GM12873 (cell line): ENCODE results near the gene FGF5.

Source experiments
- TF ChIP-seq, protein P1 (sequence below): IDR thresholded peaks from 2 replicates; pipeline ENCODE4 v1.5.1; 2012; ENCODE audit warnings: low read depth, mild to moderate bottlenecking, moderate library complexity, low read length, control low read depth; ENCODE audit not compliant: insufficient read depth; ENCODE audit errors: missing control alignments

The FGF5 gene

DNA sequence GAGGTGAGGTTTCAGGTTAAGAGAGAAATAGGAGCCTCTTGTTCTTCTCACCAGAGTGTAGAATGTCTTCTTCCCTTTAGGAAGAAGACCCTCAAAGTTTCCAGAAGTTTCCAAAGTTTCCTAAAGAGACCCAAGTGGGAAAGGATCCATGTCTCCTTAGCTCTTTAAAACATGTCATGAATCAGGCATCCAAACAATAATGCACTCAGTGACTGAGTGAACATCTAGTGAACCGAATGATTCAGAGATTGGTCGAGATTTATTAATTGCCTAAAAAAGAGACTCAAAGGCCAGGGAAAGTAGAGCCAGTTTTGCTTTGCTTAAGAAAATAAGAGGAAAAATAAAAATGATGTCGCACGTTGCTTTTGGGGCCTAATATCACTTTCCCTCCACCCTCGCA, 29.4 kb downstream of the FGF5 start:
- TF ChIP-seq, protein P1, sequence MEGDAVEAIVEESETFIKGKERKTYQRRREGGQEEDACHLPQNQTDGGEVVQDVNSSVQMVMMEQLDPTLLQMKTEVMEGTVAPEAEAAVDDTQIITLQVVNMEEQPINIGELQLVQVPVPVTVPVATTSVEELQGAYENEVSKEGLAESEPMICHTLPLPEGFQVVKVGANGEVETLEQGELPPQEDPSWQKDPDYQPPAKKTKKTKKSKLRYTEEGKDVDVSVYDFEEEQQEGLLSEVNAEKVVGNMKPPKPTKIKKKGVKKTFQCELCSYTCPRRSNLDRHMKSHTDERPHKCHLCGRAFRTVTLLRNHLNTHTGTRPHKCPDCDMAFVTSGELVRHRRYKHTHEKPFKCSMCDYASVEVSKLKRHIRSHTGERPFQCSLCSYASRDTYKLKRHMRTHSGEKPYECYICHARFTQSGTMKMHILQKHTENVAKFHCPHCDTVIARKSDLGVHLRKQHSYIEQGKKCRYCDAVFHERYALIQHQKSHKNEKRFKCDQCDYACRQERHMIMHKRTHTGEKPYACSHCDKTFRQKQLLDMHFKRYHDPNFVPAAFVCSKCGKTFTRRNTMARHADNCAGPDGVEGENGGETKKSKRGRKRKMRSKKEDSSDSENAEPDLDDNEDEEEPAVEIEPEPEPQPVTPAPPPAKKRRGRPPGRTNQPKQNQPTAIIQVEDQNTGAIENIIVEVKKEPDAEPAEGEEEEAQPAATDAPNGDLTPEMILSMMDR, result no peak

DNA sequence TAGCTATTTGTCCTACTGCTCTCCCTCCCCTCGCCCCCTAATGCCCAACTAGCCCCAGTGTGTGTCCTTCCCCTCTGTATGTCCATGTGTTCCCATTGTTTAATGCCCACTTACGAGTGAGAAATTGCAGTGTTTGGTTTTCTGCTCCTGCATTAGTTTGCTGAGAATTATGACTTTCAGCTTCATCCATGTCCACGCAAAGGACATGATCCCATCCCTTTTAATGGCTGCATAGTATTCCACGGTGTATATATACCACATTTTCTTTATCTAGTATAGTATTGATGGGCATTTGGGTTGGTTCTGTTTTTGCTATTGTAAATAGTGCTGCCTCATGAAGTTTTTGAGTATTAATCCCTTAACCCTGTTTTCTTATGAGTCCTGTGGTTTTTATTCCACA, 35.4 kb downstream of the FGF5 start:
- TF ChIP-seq, protein P1, result no peak

DNA sequence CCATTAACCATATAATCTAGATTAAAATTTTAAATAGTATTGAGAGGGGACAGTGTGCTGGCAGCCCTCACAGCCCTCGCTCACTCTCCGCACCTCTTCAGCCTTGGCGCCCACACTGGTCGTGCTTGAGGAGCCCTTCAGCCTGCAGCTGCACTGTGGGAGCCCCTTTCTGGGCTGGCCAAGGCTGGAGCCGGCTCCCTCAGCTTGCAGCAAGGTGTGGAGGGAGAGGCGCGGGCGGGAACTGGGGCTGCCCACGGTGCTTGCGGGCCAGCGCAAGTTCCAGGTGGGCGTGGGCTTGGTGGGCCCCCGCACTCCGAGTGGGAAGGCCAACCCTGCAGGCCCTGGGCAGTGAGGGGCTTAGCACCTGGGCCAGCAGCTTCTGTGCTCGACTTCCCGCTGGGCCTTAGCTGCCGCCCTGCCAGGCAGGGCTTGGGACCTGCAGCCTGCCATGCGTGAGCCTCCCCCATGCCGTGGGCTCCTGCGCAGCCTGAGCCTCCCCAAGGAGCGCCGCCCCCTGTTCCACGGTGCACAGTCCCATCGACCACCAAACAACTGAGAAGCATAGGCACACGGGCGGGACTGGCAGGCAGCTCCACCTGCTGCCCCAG, 36.3 kb downstream of the FGF5 start:
- TF ChIP-seq, protein P1, result no peak

DNA sequence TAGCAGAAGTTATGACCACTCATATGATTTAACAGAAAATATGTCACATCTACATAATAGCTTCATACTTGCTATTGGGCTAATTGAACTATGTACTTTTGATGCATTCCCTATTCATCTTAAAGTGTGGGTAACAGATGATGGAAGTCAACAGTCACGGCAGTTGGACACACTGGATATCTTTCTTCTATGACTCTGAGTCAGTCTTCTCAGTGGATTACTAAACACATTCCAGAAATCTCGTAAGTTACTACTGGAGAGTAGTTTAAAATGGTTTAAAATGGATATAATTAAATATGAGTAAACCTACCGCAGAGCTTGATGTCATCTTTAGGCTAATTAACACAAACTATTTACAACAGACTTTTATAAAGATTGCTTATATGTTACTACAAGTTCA, 39.0 kb downstream of the FGF5 start:
- TF ChIP-seq, protein P1, result no peak

DNA sequence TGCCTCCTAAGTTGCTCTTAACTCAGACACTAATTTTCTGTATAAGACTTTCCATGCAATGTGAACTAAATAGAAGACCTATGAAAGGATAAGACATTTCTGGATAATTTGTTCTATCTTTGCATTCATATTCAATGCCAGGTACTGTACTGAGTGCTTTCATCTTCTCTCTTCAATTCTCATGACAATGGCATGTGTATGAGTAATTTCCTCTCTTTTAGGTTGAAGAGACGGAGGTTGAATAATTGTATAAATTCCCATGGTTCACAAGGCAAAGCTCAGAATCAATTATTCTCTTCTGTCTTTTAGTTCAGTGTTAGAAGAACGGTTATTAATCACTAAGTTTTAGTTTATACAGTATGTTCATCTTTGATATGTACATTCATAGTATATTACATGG, 39.8 kb downstream of the FGF5 start:
- TF ChIP-seq, protein P1, result no peak

DNA sequence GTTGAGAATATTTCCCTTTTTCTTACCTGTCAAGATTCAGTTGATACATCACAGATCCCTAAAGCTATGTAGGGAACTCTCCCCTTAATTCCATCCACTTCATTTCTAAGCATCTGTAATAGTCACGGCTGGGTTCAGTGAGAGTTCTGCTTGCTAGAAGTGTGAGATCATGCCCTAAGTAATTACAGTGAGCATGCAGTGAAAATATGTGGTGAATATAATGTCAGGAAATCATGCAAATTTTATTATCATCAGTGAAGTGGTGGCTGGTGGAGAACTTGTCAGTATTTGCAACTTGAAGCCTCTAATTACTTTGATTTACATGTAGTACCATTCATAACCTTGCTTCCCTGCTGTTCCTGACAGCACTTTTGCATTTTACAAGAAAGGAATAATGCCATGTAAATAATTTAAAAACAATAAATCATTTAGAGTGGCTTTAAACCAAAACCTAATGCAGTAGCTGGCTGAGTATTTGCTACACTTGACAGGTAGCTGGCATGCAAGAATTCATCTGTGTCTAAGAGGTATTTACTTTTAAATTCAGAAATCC, 40.8 kb downstream of the FGF5 start:
- TF ChIP-seq, protein P1, result no peak

DNA sequence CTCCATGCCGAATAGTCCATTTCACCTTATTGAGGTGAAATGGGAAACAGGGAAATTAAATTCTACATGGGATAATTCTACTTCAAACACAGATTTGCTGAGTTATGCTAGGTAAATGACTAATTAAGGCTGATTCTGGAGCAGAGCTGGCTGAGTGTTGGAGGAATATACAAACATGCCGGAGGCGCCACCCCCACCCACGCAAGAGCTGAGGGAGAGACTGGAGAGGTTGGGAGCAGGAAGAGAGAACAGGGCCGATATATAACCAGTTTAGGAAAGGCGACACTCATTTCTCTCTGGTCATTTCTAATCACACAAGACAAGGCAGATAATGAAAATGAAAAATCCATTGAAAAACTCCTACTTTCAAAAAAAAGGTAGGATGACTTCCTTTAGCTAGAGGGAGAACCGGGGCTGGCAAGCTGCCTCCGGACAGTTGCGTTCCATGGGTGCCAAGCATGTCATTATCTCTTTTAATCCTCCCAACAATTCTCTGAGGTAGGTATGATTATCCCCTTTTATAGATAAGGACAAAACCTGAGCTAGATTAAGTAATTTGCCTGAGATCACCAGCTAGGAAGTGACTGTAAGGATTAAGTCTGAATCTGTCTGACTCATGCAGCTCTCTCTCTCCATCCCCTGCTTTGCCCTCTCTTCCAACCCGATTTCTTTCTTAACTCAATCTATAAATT, 41.5 kb downstream of the FGF5 start:
- TF ChIP-seq, protein P1, result no peak
